IPS-15b (cell line): ENCODE measurements around the gene FBXO42.
"Not testable (repeated sequence)": the region's sequence is repeated elsewhere in the genome, so short reads cannot be mapped to it uniquely, and the experiment has no call there.

Source experiments
- H3K27me3 ChIP-seq: one replicate; pipeline ENCODE4 v1.6.1; 2013; ENCODE audit warnings: low read length; ENCODE audit not compliant: control insufficient read depth, insufficient read depth
- H3K36me3 ChIP-seq: one replicate; pipeline ENCODE4 v1.6.1; 2013; ENCODE audit warnings: low read length; ENCODE audit not compliant: control insufficient read depth, insufficient read depth
- H3K4me1 ChIP-seq: one replicate; pipeline ENCODE4 v1.6.1; 2013; ENCODE audit warnings: mild to moderate bottlenecking, low read length; ENCODE audit not compliant: control insufficient read depth, insufficient read depth
- H3K4me3 ChIP-seq: one replicate; pipeline ENCODE4 v1.5.1; 2013; ENCODE audit warnings: low read depth, low read length
- H3K9ac ChIP-seq: one replicate; pipeline ENCODE4 v1.6.1; 2013; ENCODE audit warnings: low read depth, mild to moderate bottlenecking, low read length
- H3K9me3 ChIP-seq: one replicate; pipeline ENCODE4 v1.6.1; 2013; ENCODE audit warnings: mild to moderate bottlenecking, low read length; ENCODE audit not compliant: control insufficient read depth, insufficient read depth

The FBXO42 gene

GRCh38 chr1:16367258-16367967 is 15.1 kb upstream of the FBXO42 start:
- Histone ChIP-seq H3K4me1 (peaks cover 8% of the 10 kb centered on the region), H3K9ac (peak overlapping the region; percentile 84), H3K27me3 (no peaks in the 10 kb centered on the region), H3K36me3 (no peaks in the 10 kb centered on the region), H3K4me3 (peak overlapping the region; percentile 74), H3K9me3 (no peaks in the 10 kb centered on the region)

GRCh38 chr1:16366722-16367257 is 14.5 kb upstream of the FBXO42 start, which contains the start of gene SZRD1:
Gene SZRD1, plus strand, starts transcription at chr1:16367242. Its CDS starts 16 bp downstream, at chr1:16367258.
- Histone ChIP-seq H3K9ac (peak within 1 kb of the TSS; percentile 84), H3K36me3 (no peaks in the 10 kb centered on the region), H3K4me1 (peaks cover 8% of the 10 kb centered on the region), H3K9me3 (no peaks in the 10 kb centered on the region), H3K27me3 (no peaks in the 10 kb centered on the region), H3K4me3 (peak within 1 kb of the TSS; percentile 74)

- H3K36me3 ChIP-seq, H3K27me3 ChIP-seq, H3K9ac ChIP-seq, H3K9me3 ChIP-seq, H3K4me3 ChIP-seq, H3K4me1 ChIP-seq: not testable (repeated sequence)
Observed at GRCh38 chr1:16365146-16365498, 12.8 kb upstream of the FBXO42 start.

GRCh38 chr1:16356867-16357266 is 4.6 kb upstream of the FBXO42 start:
- H3K36me3 ChIP-seq, result no peaks in the 10 kb centered on the region
- no peak overlapping the region for H3K9ac ChIP-seq
- H3K4me3 ChIP-seq, result no peak overlapping the region
- H3K9me3 ChIP-seq, result no peaks in the 10 kb centered on the region
- H3K4me1 ChIP-seq, result no peaks in the 10 kb centered on the region
- no peaks in the 10 kb centered on the region for H3K27me3 ChIP-seq

GRCh38 chr1:16354619-16355018 is 2.3 kb upstream of the FBXO42 start:
- Histone ChIP-seq H3K27me3 (no peaks in the 10 kb centered on the region), H3K4me1 (no peaks in the 10 kb centered on the region), H3K4me3 (no peak overlapping the region), H3K9me3 (no peaks in the 10 kb centered on the region), H3K9ac (no peak overlapping the region), H3K36me3 (no peaks in the 10 kb centered on the region)

GRCh38 chr1:16352842-16353535 is 709 bp upstream of the FBXO42 start:
- Histone ChIP-seq H3K4me1 (no peaks in the 10 kb centered on the region), H3K9ac (peak overlapping the region; percentile 41), H3K27me3 (no peaks in the 10 kb centered on the region), H3K9me3 (no peaks in the 10 kb centered on the region), H3K4me3 (peak overlapping the region; percentile 93), H3K36me3 (no peaks in the 10 kb centered on the region)

GRCh38 chr1:16351456-16351993 is 755 bp downstream of the FBXO42 start:
- Histone ChIP-seq H3K9ac (peak overlapping the region; percentile 56), H3K4me1 (no peaks in the 10 kb centered on the region), H3K27me3 (no peaks in the 10 kb centered on the region), H3K4me3 (peak overlapping the region; percentile 93), H3K36me3 (no peaks in the 10 kb centered on the region), H3K9me3 (no peaks in the 10 kb centered on the region)

- Histone ChIP-seq H3K4me1 (no peaks in the 10 kb centered on the region), H3K9ac (no peak overlapping the region), H3K36me3 (no peaks in the 10 kb centered on the region), H3K27me3 (no peaks in the 10 kb centered on the region), H3K4me3 (no peak overlapping the region), H3K9me3 (no peaks in the 10 kb centered on the region)
Observed at GRCh38 chr1:16349847-16350406, 2.4 kb downstream of the FBXO42 start.

GRCh38 chr1:16348414-16349182 is 3.7 kb downstream of the FBXO42 start:
- Histone ChIP-seq H3K4me1 (no peaks in the 10 kb centered on the region), H3K27me3 (no peaks in the 10 kb centered on the region), H3K36me3 (no peaks in the 10 kb centered on the region), H3K9ac (no peak overlapping the region), H3K9me3 (no peaks in the 10 kb centered on the region), H3K4me3 (no peak overlapping the region)

GRCh38 chr1:16343276-16343675 is 9.0 kb downstream of the FBXO42 start:
- H3K9ac ChIP-seq, H3K9me3 ChIP-seq, H3K27me3 ChIP-seq, H3K36me3 ChIP-seq, H3K4me3 ChIP-seq, H3K4me1 ChIP-seq: not testable (repeated sequence)

GRCh38 chr1:16342331-16343062 is 9.8 kb downstream of the FBXO42 start:
- no peaks in the 10 kb centered on the region for H3K4me1 ChIP-seq
- no peaks in the 10 kb centered on the region for H3K36me3 ChIP-seq
- no peaks in the 10 kb centered on the region for H3K9me3 ChIP-seq
- H3K9ac ChIP-seq, result no peak overlapping the region
- H3K4me3 ChIP-seq, result no peak overlapping the region
- no peaks in the 10 kb centered on the region for H3K27me3 ChIP-seq
